AG10803 (cell line): ENCODE data around the gene ATG7.

Source experiments
- DNase-seq: peaks from one replicate; pipeline ENCODE4 v3.0.0; 2010; ENCODE audit warnings: low read depth
- H3K4me3 ChIP-seq: 2 replicates; pipeline ENCODE4 v1.5.1; 2011; ENCODE audit warnings: mild to moderate bottlenecking, low read length, control low read depth
- CTCF ChIP-seq: conservative IDR thresholded peaks from 2 replicates; pipeline ENCODE4 v1.5.1; 2011; ENCODE audit warnings: mild to moderate bottlenecking, low read length, control low read depth, inconsistent platforms

The ATG7 gene

GRCh38 chr3:11554666-11555065 lies 282.5 kb downstream of the ATG7 start:
- no peak for TF ChIP-seq CTCF
- no peak for DNase-seq
- no peak overlapping the region for H3K4me3 ChIP-seq

GRCh38 chr3:11555211-11555782 lies 283.1 kb downstream of the ATG7 start:
- no peak overlapping the region for H3K4me3 ChIP-seq
- no peak for DNase-seq
- TF ChIP-seq CTCF: no peak

- TF ChIP-seq CTCF: no peak
- H3K4me3 ChIP-seq: no peak overlapping the region
- DNase-seq: no peak
Observed at GRCh38 chr3:11555881-11556633, 283.9 kb downstream of the ATG7 start.

GRCh38 chr3:11556851-11557644 lies 284.9 kb downstream of the ATG7 start:
- TF ChIP-seq CTCF: no peak
- H3K4me3 ChIP-seq: no peak overlapping the region
- peak; percentile 83 for DNase-seq

GRCh38 chr3:11558002-11558401 lies 285.8 kb downstream of the ATG7 start:
- 0 out of 2 replicates have a peak, but pooled peaks have one; percentile 6 for TF ChIP-seq CTCF
- H3K4me3 ChIP-seq: no peak overlapping the region
- DNase-seq: peak; percentile 82

GRCh38 chr3:11558411-11558903 lies 286.3 kb downstream of the ATG7 start:
- H3K4me3 ChIP-seq: no peak overlapping the region
- DNase-seq: no peak
- no peak for TF ChIP-seq CTCF
